Measurements from ENCODE around the gene GPHN. TPM values are rescaled to one million over a fixed set of nuclear protein-coding genes. Genes with fewer than 3 reads are reported as not detected.

Gene GPHN
- total RNA-seq (15.1 TPM in 2 replicates), polyA plus RNA-seq (20.1 and 23.3 TPM in 2 replicates)

DNA sequence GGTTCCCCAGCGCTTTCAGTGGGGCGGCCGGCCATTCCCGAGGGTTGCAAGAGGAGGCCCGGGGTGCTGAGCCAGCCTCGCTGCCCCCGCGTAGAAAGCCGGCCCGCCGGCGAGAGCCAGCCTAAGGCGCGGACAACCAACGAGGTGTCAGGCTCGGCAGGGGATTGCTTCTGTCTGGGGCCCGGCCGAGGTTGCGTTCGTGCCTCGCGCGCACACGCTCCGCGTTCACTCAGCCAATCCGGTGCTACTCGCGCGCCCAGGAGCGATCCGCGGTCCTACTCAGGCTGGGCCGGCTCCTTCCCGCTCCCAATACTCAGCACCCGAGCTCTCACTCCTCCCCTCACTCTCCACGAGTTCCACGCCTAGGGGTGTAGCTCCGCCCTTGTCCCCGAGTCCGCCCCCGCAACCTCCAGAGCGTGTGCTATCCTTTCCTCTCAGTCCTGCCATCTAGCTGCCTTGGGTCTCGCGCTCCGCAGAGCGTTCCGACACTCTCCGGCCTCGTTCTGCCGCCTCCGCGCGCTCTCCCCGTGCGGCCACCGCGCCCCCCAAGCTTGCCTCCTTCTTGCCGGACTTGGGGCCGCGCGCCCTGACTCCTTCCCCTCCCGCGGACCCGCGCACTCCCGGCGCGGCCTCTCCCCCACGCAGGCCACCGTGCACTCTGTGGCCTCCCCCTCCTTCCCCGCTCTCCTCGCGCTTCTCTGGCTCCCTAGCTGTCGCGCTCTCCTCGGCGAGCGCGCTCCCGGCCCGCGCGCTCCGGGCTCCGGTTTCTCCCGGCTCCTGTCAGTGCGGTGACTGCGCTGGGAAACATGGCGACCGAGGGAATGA is at the start of gene GPHN:
Gene GPHN (plus strand): TSS at position 426 of the 825 bp plus-strand sequence.
- Histone ChIP-seq H3K4me1 (ENCODE audit: low read depth) (peaks cover 17% of the 10 kb centered on the region), H3K9me3 (ENCODE audit: low read depth) (no peaks in the 10 kb centered on the region), H3K27ac (peak within 1 kb of the TSS; percentile 80), H3K36me3 (no peaks in the 10 kb centered on the region), H3K27me3 (peaks cover 20% of the 10 kb centered on the region), H3K4me3 (peak within 1 kb of the TSS; percentile 83)
- DNase-seq (ENCODE audit: low read depth in 1 of 2, low spot score in 1 of 2), result peak; percentile 97 to 99
- TF ChIP-seq, protein P1, sequence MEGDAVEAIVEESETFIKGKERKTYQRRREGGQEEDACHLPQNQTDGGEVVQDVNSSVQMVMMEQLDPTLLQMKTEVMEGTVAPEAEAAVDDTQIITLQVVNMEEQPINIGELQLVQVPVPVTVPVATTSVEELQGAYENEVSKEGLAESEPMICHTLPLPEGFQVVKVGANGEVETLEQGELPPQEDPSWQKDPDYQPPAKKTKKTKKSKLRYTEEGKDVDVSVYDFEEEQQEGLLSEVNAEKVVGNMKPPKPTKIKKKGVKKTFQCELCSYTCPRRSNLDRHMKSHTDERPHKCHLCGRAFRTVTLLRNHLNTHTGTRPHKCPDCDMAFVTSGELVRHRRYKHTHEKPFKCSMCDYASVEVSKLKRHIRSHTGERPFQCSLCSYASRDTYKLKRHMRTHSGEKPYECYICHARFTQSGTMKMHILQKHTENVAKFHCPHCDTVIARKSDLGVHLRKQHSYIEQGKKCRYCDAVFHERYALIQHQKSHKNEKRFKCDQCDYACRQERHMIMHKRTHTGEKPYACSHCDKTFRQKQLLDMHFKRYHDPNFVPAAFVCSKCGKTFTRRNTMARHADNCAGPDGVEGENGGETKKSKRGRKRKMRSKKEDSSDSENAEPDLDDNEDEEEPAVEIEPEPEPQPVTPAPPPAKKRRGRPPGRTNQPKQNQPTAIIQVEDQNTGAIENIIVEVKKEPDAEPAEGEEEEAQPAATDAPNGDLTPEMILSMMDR (IDR thresholded peaks at IDR 0.05; ENCODE audit: low read depth, low read length), result peak; percentile 23

DNA sequence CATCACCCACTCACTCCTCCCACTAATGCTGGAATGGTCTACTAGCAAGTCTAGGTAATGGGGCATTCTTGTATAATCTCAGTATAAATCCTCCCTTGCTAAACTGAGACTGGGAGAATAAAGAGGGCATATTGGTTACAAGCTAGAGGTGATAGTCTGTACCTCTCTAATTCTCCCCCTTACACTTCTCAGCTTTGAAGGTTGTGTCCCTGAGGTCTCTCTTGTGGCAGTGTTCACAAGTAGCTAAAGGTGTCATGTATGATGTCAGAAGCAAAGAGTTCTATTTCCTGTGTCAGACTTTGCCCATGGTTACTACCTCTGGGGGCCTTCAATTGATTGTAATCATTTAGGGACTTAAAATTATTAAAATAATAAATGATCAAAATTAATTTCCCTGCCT is 48.3 kb upstream of the GPHN start:
- Histone ChIP-seq H3K36me3 (no peaks in the 10 kb centered on the region), H3K27me3 (no peaks in the 10 kb centered on the region), H3K27ac (no peak overlapping the region), H3K4me3 (no peak overlapping the region), H3K4me1 (ENCODE audit: low read depth) (no peaks in the 10 kb centered on the region), H3K9me3 (ENCODE audit: low read depth) (no peaks in the 10 kb centered on the region)
- TF ChIP-seq, protein P1 (IDR thresholded peaks at IDR 0.05; ENCODE audit: low read depth, low read length), result no peak
- no peak for DNase-seq (ENCODE audit: low read depth in 1 of 2, low spot score in 1 of 2)

DNA sequence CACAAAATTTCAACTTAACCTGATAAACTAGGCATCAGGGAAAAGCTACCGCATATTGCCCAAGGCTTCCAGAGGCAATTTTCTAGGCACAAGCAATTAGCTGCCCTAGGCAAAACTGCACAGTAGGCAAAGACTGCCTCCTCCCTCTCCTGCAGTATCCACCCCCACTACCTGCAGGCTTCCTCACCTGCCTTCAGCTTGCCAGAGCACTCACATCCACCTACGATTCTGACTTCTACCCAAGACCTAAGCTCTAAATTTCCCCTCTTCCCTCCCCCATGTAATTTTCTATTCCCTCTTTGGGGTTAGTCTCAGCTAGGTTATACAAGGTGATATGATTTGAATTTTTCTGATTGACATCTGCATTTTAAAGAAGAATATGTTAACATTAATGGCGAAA is 43.7 kb upstream of the GPHN start:
- TF ChIP-seq, protein P1 (IDR thresholded peaks at IDR 0.05; ENCODE audit: low read depth, low read length), result no peak

DNA sequence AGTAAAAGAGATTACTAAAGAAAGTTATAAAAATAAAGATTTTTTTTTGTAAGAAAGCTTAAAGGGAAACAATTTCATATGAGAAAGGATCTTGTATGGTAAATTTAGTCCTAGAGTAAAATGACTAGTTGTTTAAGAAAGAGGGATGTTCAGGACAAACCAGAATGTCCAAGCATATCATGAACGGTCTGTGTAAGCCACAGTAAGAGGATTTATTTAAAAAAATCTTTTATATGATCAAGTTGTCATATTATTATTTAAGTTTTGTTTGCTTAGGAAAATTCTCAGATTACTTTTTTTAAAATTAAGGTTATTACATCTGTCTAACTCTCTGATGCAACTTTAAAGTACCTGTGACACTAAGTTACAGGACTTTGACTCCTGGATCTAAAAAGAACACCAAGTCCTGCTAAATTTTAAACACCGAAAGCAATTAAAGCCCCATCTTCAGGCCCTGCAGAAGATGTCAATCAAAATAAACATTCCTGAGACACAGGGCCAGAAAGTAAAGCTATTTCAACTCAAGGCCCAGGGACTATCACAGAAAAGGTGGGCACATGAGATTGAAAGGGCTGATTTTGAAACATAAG is 39.1 kb upstream of the GPHN start:
- Histone ChIP-seq H3K27me3 (no peaks in the 10 kb centered on the region), H3K27ac (no peak overlapping the region), H3K4me1 (ENCODE audit: low read depth) (no peaks in the 10 kb centered on the region), H3K4me3 (no peak overlapping the region), H3K9me3 (ENCODE audit: low read depth) (no peaks in the 10 kb centered on the region), H3K36me3 (no peaks in the 10 kb centered on the region)
- TF ChIP-seq, protein P1 (IDR thresholded peaks at IDR 0.05; ENCODE audit: low read depth, low read length), result no peak
- DNase-seq (ENCODE audit: low read depth in 1 of 2, low spot score in 1 of 2), result no peak

More for the DNA sequence above, 43.7 kb upstream of the GPHN start:
- no peaks in the 10 kb centered on the region for H3K9me3 ChIP-seq (ENCODE audit: low read depth)
- H3K4me1 ChIP-seq (ENCODE audit: low read depth), result no peaks in the 10 kb centered on the region
- no peaks in the 10 kb centered on the region for H3K27me3 ChIP-seq
- DNase-seq (ENCODE audit: low read depth in 1 of 2, low spot score in 1 of 2), result no peak
- H3K36me3 ChIP-seq, result no peaks in the 10 kb centered on the region
- no peak overlapping the region for H3K27ac ChIP-seq
- H3K4me3 ChIP-seq, result no peak overlapping the region

DNA sequence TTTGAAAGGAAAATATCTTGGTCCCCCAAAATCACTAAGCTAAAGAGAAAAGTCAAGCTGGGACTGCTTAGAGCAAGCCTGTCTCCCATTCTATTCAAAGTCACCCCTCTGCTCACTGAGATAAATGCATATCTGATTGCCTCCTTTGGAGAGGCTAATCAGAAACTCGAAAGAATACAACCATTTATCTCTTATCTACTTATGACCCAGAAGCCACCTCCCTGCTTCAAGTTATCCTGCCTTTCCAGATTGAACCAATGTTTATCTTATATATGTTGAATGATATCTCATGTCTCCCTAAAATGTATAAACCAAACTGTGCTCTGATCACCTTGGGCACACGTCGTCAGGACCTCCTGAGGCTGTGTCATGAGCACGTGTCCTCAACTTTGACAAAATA is 36.4 kb upstream of the GPHN start:
- no peak for DNase-seq (ENCODE audit: low read depth in 1 of 2, low spot score in 1 of 2)
- TF ChIP-seq, protein P1 (IDR thresholded peaks at IDR 0.05; ENCODE audit: low read depth, low read length), result no peak
- Histone ChIP-seq H3K36me3 (no peaks in the 10 kb centered on the region), H3K4me1 (ENCODE audit: low read depth) (no peaks in the 10 kb centered on the region), H3K4me3 (no peak overlapping the region), H3K27ac (no peak overlapping the region), H3K9me3 (ENCODE audit: low read depth) (no peaks in the 10 kb centered on the region), H3K27me3 (no peaks in the 10 kb centered on the region)

All from cardiac muscle cell (in vitro differentiated cells and primary cell).